22Rv1 (cell line): Measurements from ENCODE around the gene RPP25L.
A peak's percentile ranks its signal among the peaks of the same experiment; 100 is the strongest.

Experiments
- H3K27ac ChIP-seq: fragments of 450-650 bp; 2 replicates; pipeline ENCODE4 v1.5.1; 2017
- ZFX ChIP-seq: fragments of 450-650 bp; IDR thresholded peaks from 2 replicates; pipeline ENCODE4 v1.6.1; 2017; ENCODE audit warnings: antibody characterized with exemption, borderline replicate concordance
- TF ChIP-seq, protein P1 (sequence below): fragments of 450-650 bp; IDR thresholded peaks from 2 replicates; pipeline ENCODE4 v1.5.1; 2017; ENCODE audit warnings: mild to moderate bottlenecking

RPP25L gene, protein sequence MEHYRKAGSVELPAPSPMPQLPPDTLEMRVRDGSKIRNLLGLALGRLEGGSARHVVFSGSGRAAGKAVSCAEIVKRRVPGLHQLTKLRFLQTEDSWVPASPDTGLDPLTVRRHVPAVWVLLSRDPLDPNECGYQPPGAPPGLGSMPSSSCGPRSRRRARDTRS

DNA sequence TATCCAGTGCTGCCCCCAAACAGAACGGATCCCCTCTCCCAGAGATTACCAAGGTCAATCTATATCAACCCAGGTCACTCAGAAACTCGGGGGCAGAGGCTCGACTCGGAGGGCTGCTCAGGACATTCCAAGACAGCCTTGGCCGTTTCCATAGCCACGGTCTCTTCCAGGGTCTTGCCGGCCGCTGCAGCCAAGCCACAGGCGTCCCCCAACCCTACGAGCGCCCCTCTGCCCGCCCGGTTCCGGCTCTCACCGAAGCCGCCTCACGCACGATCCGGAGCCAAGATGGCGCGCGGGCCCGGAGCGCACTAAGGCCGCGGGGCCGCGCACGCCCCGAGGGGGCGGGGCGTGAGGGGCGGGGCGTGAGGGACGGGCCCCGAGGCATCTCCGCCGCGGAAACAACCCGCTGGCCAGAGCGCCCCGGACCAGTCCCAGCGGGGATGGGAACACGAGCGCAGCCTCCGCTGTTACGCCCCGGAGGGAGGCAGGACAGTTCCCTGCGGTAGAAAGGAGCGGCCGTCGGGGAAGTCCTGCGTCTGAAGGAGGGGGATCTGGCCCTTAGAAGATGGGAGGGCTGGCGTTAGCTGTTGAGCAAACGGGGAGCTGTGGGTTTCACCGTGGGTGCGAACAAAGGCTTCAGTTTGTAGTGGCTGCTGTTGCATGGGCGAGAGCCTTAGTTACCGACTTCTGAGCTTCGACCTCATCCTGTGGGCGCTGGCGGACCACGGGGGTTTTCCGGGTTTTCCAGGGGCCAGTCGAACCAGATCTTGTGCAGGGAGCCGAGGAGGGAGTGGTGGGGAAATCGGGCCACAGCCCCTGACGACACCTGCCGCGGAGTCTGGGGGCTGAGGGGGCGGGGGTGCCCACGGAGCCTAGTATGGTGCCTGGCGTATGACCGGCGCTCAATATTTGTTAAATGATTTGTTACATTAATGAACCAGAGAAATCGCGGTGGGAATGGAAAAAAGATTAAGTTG, at the start of gene RPP25L:
Gene RPP25L, minus strand, starts transcription at position 287 of the 977 bp plus-strand sequence. CDS start 801 bp downstream, outside the sequence.
- TF ChIP-seq, protein P1, sequence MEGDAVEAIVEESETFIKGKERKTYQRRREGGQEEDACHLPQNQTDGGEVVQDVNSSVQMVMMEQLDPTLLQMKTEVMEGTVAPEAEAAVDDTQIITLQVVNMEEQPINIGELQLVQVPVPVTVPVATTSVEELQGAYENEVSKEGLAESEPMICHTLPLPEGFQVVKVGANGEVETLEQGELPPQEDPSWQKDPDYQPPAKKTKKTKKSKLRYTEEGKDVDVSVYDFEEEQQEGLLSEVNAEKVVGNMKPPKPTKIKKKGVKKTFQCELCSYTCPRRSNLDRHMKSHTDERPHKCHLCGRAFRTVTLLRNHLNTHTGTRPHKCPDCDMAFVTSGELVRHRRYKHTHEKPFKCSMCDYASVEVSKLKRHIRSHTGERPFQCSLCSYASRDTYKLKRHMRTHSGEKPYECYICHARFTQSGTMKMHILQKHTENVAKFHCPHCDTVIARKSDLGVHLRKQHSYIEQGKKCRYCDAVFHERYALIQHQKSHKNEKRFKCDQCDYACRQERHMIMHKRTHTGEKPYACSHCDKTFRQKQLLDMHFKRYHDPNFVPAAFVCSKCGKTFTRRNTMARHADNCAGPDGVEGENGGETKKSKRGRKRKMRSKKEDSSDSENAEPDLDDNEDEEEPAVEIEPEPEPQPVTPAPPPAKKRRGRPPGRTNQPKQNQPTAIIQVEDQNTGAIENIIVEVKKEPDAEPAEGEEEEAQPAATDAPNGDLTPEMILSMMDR, result no peak
- no peak for TF ChIP-seq ZFX
- peak within 1 kb of the TSS; percentile 88 for H3K27ac ChIP-seq

DNA sequence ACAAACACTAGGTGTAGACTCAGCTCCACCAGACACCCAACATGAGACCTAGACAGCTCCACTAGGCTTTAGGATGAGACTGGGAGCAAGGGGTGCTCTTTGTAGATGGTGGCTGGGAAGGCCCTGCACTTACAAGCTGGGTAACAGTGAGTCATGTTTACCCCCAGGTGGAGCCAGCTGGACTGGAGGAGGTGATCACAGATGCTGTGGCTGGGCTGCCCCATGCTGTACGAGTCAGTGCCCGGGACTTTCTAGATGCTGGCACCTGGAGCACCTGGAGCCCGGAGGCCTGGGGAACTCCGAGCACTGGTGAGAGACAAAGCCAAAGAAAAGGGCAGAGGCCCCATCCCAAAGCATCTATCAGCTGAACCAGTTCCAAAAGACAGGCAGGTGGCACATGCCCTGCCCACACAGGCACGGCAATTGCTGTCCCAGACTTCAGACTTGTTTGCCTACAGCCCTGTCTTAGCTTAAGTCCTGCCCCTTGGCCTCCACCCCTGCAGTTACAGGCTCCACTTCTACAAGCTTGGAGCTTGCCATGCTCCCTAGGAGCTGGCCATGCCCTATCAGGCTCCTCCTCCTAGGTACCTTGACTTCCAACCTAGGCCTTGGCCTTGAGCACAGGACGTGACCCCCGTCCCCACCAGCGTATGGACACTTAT, 47.8 kb upstream of the RPP25L start:
- no peak overlapping the region for H3K27ac ChIP-seq

DNA sequence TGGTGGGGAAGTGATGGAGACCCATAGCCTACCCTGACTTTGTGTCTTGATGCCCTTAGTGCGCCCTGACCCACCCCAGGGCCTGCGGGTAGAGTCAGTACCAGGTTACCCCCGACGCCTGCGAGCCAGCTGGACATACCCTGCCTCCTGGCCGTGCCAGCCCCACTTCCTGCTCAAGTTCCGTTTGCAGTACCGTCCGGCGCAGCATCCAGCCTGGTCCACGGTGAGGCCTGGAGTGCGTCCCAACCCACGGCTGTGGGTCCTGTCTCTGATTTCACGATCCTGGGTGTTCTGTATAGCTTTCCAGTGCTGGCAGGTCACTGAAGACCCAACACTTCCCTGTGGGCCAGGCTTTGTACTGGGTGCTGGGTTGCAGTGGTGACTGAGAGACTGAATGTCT, 46.6 kb upstream of the RPP25L start:
- TF ChIP-seq, protein P1, result no peak
- no peak for TF ChIP-seq ZFX
- H3K27ac ChIP-seq, result no peak overlapping the region

More for the DNA sequence above, 47.8 kb upstream of the RPP25L start:
- TF ChIP-seq, protein P1, result no peak
- no peak for TF ChIP-seq ZFX

DNA sequence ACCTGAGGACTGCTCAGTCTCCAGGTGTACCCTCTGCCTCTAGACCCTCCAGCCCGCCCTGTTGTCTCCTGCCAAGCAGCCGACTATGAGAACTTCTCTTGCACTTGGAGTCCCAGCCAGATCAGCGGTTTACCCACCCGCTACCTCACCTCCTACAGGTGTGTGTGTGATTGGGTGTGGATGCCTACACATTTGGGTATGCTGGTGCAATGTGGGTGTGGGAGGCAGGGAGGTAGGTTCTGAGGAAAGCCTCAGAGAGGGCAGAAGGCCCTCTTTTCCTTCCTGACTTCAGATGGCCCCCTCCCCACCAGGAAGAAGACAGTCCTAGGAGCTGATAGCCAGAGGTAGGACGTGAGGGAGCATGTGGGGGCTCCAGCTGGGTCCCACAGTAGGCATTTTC, 45.1 kb upstream of the RPP25L start:
- TF ChIP-seq, protein P1, result no peak
- no peak for TF ChIP-seq ZFX

DNA sequence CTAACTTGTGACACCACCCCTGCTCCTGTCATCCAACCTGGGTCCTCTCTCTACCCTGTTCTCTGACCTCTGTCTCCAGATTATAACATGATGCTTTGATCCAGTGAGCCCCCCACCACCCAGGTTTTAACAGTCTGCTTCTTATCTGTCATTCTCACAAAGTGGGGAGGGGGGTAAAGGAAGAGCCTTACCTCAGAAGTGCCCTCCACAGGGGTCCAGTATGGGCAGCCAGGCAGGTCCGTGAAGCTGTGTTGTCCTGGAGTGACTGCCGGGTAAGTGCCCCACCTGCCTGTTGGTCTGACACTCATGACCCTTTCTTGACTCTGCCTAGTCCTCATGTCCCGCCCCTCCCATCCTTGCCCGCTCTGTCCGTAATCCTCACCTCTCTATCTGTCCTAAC, 43.5 kb upstream of the RPP25L start:
- TF ChIP-seq ZFX, result no peak
- TF ChIP-seq, protein P1, result no peak
- H3K27ac ChIP-seq, result no peak overlapping the region

More for the DNA sequence above, 45.1 kb upstream of the RPP25L start:
- H3K27ac ChIP-seq, result no peak overlapping the region

DNA sequence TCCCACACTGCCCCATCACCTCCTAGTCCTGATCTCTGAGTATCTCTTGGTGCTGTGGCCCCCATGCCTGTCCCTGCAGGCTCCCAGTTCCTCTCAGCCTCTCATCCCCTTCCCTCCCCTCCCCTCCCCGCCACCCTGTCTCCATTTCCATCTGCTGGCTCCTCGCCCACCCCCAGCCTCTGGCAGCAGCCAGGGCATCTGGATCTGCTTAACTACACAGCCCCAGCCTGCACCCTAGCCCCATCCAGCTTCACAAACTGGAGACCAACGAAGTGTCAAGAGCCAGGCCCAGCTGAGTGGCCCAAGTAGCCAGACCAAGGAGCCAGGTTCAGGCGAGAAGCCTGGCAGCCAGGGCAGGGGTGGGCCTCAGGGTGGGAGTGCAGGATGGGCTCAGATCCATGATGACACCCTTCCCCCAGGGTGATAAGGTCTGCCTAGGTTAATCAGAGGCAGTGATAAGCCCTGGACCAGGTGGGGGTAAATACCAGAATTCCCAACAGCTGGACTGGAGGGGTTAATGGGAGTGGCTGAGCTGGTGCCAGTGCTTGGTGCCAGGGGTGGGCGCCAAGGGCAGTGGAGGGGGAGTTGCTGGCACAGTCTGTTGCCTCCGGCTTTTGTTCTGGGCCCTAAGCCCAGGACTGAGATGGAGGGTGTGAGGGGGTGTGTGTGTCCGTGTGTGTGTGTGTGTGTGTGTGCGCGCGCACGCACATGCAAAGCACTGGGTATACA, 42.6 kb upstream of the RPP25L start:
- no peak for TF ChIP-seq ZFX
- TF ChIP-seq, protein P1, result no peak
- H3K27ac ChIP-seq, result no peak overlapping the region
